GM04503 (cell line): ENCODE results near the gene EVC2.

Experiments used
- DNase-seq: peaks from one replicate; pipeline ENCODE4 v3.0.0-alpha.2; 2012; ENCODE audit warnings: low read depth

The EVC2 gene

GRCh38 chr4:5708449-5709206 is at the start of gene EVC2:
TSS of gene EVC2 (minus strand) at chr4:5708559. CDS start at chr4:5708513, 46 bp downstream.
- DNase-seq, result no peak

- no peak for DNase-seq
Observed at GRCh38 chr4:5757954-5758353, 49.6 kb upstream of the EVC2 start.

- DNase-seq, result no peak
Observed at GRCh38 chr4:5757536-5757935, 49.2 kb upstream of the EVC2 start.

- no peak for DNase-seq
Observed at GRCh38 chr4:5757091-5757490, 48.7 kb upstream of the EVC2 start.

GRCh38 chr4:5756271-5756670 is 47.9 kb upstream of the EVC2 start:
- DNase-seq, result no peak

GRCh38 chr4:5755679-5756078 is 47.3 kb upstream of the EVC2 start:
- no peak for DNase-seq

- no peak for DNase-seq
Observed at GRCh38 chr4:5755161-5755560, 46.8 kb upstream of the EVC2 start.

- no peak for DNase-seq
Observed at GRCh38 chr4:5754529-5754881, 46.1 kb upstream of the EVC2 start.

GRCh38 chr4:5753766-5754528 is 45.6 kb upstream of the EVC2 start:
- DNase-seq, result peak; percentile 69

- DNase-seq, result no peak
Observed at GRCh38 chr4:5753366-5753765, 45.0 kb upstream of the EVC2 start.

- peak; percentile 44 for DNase-seq
Observed at GRCh38 chr4:5752376-5753184, 44.2 kb upstream of the EVC2 start.

- no peak for DNase-seq
Observed at GRCh38 chr4:5751666-5752375, 43.5 kb upstream of the EVC2 start.

- DNase-seq, result peak; percentile 84
Observed at GRCh38 chr4:5750946-5751665, 42.7 kb upstream of the EVC2 start.

GRCh38 chr4:5750052-5750945 is 41.9 kb upstream of the EVC2 start:
- DNase-seq, result peak; percentile 71

GRCh38 chr4:5749568-5749967 is 41.2 kb upstream of the EVC2 start:
- DNase-seq, result no peak

GRCh38 chr4:5747738-5748375 is 39.5 kb upstream of the EVC2 start:
- peak; percentile 94 for DNase-seq

- no peak for DNase-seq
Observed at GRCh38 chr4:5746829-5747737, 38.7 kb upstream of the EVC2 start.

GRCh38 chr4:5746250-5746649 is 37.9 kb upstream of the EVC2 start:
- DNase-seq, result no peak

- no peak for DNase-seq
Observed at GRCh38 chr4:5742968-5743367, 34.6 kb upstream of the EVC2 start.
